HL-60 (cell line): Measurements from ENCODE around the gene HIGD2B.
"Not testable (repeated sequence)": the region's sequence is repeated elsewhere in the genome, so short reads cannot be mapped to it uniquely, and the experiment has no call there.

Source experiments
- CTCF ChIP-seq: IDR thresholded peaks from one replicate; pipeline ENCODE4 v1.5.1; 2011; ENCODE audit warnings: low read length, control low read depth, inconsistent platforms; ENCODE audit not compliant: insufficient read depth
- POLR2AphosphoS5 ChIP-seq: IDR thresholded peaks from 2 replicates; pipeline ENCODE4 v1.6.1; 2012; ENCODE audit warnings: low read depth
- REST ChIP-seq: IDR thresholded peaks from 2 replicates; pipeline ENCODE4 v1.6.1; 2012; ENCODE audit warnings: low read depth; ENCODE audit not compliant: insufficient replicate concordance

GRCh38 chr15:72669803-72670202 lies 16.2 kb downstream of the HIGD2B start:
- TF ChIP-seq CTCF, POLR2AphosphoS5, REST: not testable (repeated sequence)
